Breast epithelium (tissue), 3 donors: Measurements from ENCODE around the gene DCBLD1.

Experiments used
- POLR2A ChIP-seq: fragments of 450-650 bp; IDR thresholded peaks from one replicate; pipeline ENCODE4 v1.6.1; 2016; ENCODE audit warnings: antibody characterized with exemption, mild to moderate bottlenecking, moderate library complexity
- TF ChIP-seq, protein P1 (sequence below), 3 donors: fragments of 450-650 bp; IDR thresholded peaks; one replicate each; pipeline ENCODE4 v1.5.1; 2016 to 2017; ENCODE audit warnings: antibody characterized with exemption in 3 of 3, mild to moderate bottlenecking in 3 of 3, moderate library complexity in 3 of 3

DNA sequence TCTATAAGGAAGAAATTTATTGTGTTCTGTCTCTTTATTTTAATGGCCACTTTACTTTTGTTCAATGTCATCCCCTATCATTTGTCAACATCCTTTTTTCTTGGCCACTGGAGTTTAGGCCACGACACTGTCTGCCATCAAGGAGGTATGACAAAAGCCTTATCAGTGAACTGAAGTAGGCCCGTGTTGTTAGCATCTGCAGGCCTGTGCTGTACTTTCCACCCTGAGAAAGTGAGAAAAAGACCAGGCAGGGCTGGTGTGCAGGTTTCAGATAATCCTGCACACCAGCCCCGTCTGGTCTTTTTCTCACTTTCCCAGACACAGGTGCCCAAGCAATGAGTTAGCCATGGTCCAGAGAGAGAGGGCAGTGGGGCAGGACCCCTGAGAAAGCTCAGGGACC, 62.2 kb downstream of the DCBLD1 start:
- no peak for TF ChIP-seq POLR2A
- TF ChIP-seq, protein P1, sequence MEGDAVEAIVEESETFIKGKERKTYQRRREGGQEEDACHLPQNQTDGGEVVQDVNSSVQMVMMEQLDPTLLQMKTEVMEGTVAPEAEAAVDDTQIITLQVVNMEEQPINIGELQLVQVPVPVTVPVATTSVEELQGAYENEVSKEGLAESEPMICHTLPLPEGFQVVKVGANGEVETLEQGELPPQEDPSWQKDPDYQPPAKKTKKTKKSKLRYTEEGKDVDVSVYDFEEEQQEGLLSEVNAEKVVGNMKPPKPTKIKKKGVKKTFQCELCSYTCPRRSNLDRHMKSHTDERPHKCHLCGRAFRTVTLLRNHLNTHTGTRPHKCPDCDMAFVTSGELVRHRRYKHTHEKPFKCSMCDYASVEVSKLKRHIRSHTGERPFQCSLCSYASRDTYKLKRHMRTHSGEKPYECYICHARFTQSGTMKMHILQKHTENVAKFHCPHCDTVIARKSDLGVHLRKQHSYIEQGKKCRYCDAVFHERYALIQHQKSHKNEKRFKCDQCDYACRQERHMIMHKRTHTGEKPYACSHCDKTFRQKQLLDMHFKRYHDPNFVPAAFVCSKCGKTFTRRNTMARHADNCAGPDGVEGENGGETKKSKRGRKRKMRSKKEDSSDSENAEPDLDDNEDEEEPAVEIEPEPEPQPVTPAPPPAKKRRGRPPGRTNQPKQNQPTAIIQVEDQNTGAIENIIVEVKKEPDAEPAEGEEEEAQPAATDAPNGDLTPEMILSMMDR (IDR thresholded peaks at IDR 0.05), result no peak
